ENCODE measurements around the gene SLITRK1. TPM values are rescaled to one million over a fixed set of nuclear protein-coding genes. Genes with fewer than 3 reads are reported as not detected.

Gene SLITRK1
- total RNA-seq, 4 donors from 2014 or later = not detected

GRCh38 chr13:83906240-83906820 lies 24.1 kb upstream of the SLITRK1 start:
- no peak for DNase-seq (ENCODE audit: low spot score in 2 of 2)
- intact Hi-C loops (cut with DNase I; ENCODE audit: low total_unique reads) = no loop called here
- no peak overlapping the region for H3K4me3 ChIP-seq (ENCODE audit: low read depth, poor library complexity, severe bottlenecking)
- TF ChIP-seq POLR2A (IDR thresholded peaks at IDR 0.05) (no peak), CTCF (IDR thresholded peaks at IDR 0.05) (no peak)
- WGBS, 2 donors = 90 to 94% methylated on average over 25 of the region's 25 CpGs

- no peak for DNase-seq (ENCODE audit: low spot score in 2 of 2)
- no peak overlapping the region for H3K4me3 ChIP-seq (ENCODE audit: low read depth, poor library complexity, severe bottlenecking)
- WGBS, 2 donors = 79 to 82% methylated on average over 5 of the region's 5 CpGs
- intact Hi-C loops (cut with DNase I; ENCODE audit: low total_unique reads) = no loop called here
- TF ChIP-seq CTCF (IDR thresholded peaks at IDR 0.05) (no peak), POLR2A (IDR thresholded peaks at IDR 0.05) (no peak)
Observed at GRCh38 chr13:83905641-83906040, 23.4 kb upstream of the SLITRK1 start.

- intact Hi-C loops (cut with DNase I; ENCODE audit: low total_unique reads) = no loop called here
- no peak for TF ChIP-seq POLR2A (IDR thresholded peaks at IDR 0.05)
- 78 to 81% methylated on average over 3 of the region's 3 CpGs for WGBS, 2 donors
- DNase-seq (ENCODE audit: low spot score in 2 of 2) = no peak
- H3K4me3 ChIP-seq (ENCODE audit: low read depth, poor library complexity, severe bottlenecking) = no peak overlapping the region
Observed at GRCh38 chr13:83895994-83896580, 13.8 kb upstream of the SLITRK1 start.

- no peak overlapping the region for H3K4me3 ChIP-seq (ENCODE audit: low read depth, poor library complexity, severe bottlenecking)
- intact Hi-C loops (cut with DNase I; ENCODE audit: low total_unique reads) = no loop called here
- DNase-seq (ENCODE audit: low spot score in 2 of 2) = no peak
- 78 to 91% methylated on average over 3 of the region's 3 CpGs for WGBS, 2 donors
- TF ChIP-seq POLR2A (IDR thresholded peaks at IDR 0.05) = no peak
- no peak for TF ChIP-seq CTCF (IDR thresholded peaks at IDR 0.05)
Observed at GRCh38 chr13:83890358-83890757, 8.1 kb upstream of the SLITRK1 start.

- H3K4me3 ChIP-seq (ENCODE audit: low read depth, poor library complexity, severe bottlenecking) = no peak overlapping the region
- no peak for DNase-seq (ENCODE audit: low spot score in 2 of 2)
- TF ChIP-seq POLR2A (IDR thresholded peaks at IDR 0.05) = no peak
- intact Hi-C loops (cut with DNase I; ENCODE audit: low total_unique reads) = no loop called here
Observed at GRCh38 chr13:83884141-83884540, 1.9 kb upstream of the SLITRK1 start.

GRCh38 chr13:83883061-83883523 lies 818 bp upstream of the SLITRK1 start:
- H3K4me3 ChIP-seq (ENCODE audit: low read depth, poor library complexity, severe bottlenecking) = no peak overlapping the region
- 3 to 11% methylated on average over 14 of the region's 14 CpGs for WGBS, 2 donors
- intact Hi-C loops (cut with DNase I; ENCODE audit: low total_unique reads) = no loop called here
- TF ChIP-seq CTCF (IDR thresholded peaks at IDR 0.05) (no peak), POLR2A (IDR thresholded peaks at IDR 0.05) (no peak)
- no peak for DNase-seq (ENCODE audit: low spot score in 2 of 2)

- TF ChIP-seq CTCF (IDR thresholded peaks at IDR 0.05) = no peak
- TF ChIP-seq POLR2A (IDR thresholded peaks at IDR 0.05) = no peak
- intact Hi-C loops (cut with DNase I; ENCODE audit: low total_unique reads) = no loop called here
- DNase-seq (ENCODE audit: low spot score in 2 of 2) = no peak
- 5 to 9% methylated on average over 9 of the region's 9 CpGs for WGBS, 2 donors
- H3K4me3 ChIP-seq (ENCODE audit: low read depth, poor library complexity, severe bottlenecking) = no peak overlapping the region
Observed at GRCh38 chr13:83882606-83882959, 309 bp upstream of the SLITRK1 start.
